GM18507 (cell line): ENCODE measurements around the gene CYLD.

ENCODE experiments used
- DNase-seq: peaks from one replicate; pipeline ENCODE4 v3.0.0; 2011; ENCODE audit warnings: low read depth; ENCODE audit not compliant: insufficient read length; ENCODE audit errors: extremely low spot score
- FAIRE-seq: peaks from 2 replicates; lab custom pipeline; 2011; peaks lifted over from hg19 to GRCh38; lab: Jason Lieb, UNC

The CYLD gene

DNA sequence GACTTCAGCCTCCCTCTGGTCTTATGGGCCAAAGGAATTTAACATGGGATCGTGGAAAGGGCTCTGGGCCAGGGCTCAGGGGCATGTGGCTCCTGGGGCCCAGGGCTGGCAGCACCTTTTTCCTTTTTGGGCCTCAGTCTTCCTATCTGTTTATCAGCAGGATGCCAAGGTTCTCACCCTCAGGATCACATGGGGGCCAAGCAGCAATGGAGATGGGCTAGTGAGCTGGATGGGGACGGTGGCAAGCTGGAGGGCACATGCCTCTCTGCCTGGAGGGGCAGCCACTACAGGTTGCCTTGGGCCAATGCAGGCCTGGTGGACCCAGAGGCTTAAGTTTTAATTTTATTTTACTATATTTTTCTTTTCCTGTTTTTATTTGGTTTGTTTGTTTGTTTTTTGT is 95.4 kb downstream of the CYLD start:
- no peak for DNase-seq
- no peak for FAIRE-seq

DNA sequence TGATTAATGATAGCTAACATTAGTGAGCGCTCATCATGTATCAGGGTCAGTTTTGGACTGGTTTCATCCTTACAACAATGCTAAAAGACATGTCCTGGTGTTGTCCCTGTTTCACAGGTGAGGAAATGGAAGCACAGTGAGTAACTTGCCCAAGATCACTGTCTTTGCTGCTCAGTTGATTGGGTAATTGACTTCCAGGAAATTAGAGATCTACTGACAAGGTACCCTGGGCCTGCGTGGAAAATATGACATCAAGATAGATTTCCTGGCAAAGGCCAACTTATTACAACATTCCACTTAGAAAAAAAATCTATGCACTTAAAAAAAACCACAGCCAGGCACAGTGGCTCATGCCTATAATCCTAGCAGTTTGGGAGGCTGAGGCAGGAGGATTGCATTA is 96.3 kb downstream of the CYLD start:
- DNase-seq (no peak), FAIRE-seq (no peak)

DNA sequence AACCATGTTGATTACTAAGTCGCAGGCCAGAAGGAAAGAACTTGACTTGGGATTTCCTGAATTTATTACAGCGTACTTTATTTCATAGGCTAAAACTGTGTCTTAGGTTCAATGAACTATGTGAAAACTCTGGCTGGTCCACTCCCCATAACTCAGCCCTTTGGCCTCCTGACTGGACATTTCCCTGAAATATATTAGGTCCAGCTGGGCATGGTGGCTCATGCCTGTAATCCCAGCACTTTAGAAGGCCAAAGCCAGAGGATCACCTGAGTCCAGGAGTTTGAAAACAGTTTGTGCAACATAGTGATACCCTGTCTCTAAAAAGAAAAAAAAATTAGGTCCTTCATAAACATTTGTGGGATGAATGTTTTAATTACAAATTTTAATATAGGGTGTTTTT is 97.0 kb downstream of the CYLD start:
- DNase-seq (no peak), FAIRE-seq (no peak)

DNA sequence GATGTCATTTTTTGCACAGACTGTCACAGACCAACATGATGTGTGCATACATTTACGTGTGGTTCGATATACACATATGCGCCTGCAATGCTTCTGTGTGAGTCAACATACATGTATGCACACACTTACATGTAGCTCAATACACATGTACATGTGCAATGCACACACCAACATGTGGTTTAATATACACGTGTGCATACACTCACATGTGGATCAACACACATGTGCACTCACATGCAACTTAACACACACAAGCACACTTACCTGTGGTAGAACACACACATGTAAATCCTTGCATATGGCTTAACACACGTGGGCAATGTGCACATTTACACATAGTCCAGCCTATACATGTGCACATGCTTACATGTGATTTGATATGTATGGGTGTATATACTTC is 97.5 kb downstream of the CYLD start:
- no peak for DNase-seq
- FAIRE-seq: no peak

DNA sequence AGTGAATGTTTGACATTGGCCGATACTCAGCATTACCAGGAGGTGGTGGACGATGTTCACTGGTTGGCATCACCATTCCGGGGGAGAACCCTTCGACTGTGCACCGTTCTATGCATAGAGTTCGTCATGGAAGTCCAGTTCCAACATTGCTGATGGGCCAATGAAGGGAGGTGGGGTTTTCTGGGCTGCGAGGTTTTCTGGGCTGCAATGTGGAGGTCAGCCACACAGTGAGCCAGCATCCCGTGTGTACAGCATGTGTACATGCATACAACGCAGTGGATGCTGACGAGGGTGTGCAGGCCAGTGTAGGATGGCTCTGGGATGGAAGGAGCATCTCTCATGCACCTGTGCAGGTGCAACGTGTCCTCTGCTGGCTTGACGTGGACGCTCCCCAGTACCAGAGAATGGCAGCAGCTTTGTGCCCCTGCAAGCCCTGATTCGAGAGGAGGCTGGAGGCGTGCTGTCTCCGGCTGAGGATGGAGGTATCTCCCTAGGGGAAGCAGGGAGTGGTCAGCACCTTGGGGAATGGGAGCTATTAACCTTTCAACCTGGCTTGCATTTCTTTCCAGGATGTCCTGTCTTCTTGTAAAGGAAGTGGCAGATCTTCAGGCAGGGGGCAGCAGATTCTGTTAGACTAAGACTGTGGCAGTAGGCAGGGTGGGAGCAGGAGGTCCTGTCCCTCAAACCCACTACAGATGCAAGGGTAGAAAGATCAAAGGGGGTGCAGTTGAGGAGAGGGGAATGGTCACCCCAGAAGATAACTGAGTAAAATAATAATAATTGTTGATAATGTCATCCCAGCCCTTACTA is 98.2 kb downstream of the CYLD start:
- FAIRE-seq (no peak), DNase-seq (no peak)

DNA sequence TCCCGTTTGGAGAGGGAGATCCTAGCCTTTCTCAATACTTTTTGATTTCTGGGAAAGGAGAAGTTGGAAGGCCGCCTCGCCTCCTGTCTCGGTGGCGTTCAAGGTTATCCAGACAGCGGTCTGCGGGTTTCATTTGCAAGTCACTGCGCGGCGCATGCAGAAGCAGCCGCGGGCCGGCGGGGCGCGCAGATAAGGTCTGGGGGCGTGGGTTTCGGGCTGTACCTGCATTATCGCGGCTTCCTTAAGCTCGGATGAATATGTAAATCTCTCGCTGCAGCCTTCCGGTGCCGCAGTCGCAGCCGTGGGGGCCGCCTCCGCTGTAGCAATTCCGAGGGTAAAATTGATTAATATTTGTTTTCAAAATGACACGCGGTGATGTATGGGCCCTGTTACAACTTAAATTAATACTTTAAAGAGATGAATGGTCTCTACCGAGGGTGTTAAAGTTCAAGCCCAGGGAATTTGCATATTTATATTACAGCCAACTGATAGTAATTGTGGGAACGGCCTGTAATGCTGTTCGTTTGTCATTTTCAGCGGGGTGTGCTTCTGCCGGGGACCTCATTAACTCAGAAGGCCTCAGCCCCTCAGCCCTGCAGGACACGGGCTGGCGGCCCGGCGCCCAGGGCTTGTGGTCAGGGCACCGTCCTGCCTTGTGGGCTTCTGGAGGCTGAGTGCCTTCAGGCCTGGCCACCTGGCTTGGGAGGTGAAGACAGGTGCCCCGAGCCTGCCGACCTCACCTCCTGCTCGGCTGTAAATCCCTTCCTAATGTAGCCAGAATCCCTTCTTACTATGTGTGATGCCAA is 99.4 kb downstream of the CYLD start:
- no peak for DNase-seq
- no peak for FAIRE-seq

DNA sequence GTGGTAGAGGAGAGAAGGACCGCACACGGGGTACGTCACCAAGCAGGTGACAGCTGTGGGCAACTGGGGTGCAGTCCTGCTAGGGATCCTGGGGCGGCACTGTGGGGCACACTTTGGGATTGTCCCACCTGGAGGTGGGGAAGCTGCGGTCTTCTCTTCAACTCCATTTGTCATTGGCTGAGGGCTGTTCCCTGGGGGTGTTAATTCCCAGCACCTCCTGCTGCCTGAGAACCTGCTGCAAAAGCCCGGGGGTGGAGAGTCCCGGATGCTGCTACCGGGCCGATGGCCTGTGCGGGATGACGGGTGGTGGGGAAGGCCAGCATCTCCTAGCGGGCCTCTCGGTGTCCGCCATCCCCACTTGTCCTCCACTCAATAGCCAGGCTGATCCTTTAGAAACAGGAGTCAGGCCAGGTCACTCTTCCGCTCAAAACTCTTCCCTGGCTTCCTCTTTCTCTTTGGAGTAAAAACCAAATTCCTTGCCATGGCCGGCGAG is 100.2 kb downstream of the CYLD start:
- DNase-seq (no peak), FAIRE-seq (no peak)

DNA sequence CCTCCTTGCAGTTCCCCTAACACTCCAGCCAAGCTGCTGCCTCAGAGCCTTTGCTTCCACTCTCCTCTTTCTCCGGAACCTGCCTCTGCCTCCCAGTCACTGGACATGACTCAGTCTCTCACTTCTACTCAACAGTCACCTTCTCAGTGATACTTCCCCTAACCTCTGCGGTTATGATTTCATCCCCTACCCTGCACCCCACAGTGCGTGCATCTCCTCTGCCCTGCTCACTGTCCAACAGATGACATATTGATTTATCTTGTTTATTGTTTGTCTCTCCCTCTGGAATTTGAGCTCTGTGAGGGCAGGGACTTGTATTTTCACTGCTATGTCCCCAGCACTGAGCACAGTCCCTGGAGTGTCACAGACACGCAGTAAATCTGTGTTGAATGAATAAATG is 100.7 kb downstream of the CYLD start:
- DNase-seq (no peak), FAIRE-seq (no peak)

DNA sequence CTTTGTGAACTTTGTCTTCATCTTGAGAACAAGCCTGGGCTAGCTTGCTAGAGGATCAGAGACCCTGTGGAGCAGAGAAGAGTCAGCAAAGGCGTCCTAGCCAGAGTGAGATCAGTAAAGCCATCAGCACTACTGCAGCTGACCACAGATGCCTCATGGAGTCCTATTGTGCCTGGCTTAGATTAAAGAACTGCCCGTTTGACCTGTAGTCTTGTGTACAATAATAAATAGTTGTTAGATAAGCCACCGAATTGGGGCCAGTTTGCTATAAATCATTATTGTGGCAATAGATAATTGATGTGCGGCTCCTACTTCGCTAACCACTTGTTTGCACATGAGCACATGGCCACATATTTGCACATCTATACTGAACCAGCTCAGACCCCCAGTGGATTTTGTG is 103.0 kb downstream of the CYLD start:
- DNase-seq (no peak), FAIRE-seq (no peak)

DNA sequence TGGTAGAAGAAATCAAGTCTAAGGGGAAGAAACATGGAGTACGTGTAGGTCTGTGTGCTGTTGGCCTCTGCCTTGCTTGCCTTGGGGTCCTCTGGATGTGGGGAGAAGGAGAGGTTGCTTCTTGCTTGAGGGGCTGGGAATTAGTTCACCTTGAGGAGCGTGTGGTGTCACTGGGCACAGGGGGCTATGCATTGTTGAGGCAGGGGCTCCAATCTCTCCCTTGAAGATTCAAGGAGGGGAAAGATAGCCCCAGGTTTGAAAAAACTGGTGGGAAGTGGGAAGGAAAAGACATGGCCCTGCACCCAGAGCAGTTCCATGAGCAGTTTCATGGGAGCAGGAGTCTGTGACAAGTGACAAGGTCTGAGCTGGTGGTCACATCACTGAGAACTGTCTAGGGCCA is 103.4 kb downstream of the CYLD start:
- FAIRE-seq: no peak
- no peak for DNase-seq

DNA sequence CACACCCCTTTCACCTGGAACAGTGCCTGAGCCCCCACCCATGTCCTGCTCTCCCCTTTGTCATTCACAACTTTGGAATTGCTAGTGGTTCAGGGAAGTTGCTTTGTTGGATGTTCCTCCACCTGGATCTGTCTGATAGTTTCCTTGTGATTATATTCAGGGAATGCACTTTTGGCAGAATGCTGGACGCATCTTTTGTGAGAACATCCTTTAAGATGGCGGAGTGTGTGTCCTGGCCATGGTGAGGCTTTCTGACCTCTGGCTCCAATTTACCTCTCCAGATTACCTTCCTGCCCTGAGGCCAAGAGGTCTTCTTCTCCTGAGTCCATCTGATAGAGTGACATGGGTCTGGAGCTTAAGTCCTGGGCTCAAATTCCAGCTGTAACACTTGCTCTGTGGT is 104.6 kb downstream of the CYLD start:
- no peak for FAIRE-seq
- no peak for DNase-seq

DNA sequence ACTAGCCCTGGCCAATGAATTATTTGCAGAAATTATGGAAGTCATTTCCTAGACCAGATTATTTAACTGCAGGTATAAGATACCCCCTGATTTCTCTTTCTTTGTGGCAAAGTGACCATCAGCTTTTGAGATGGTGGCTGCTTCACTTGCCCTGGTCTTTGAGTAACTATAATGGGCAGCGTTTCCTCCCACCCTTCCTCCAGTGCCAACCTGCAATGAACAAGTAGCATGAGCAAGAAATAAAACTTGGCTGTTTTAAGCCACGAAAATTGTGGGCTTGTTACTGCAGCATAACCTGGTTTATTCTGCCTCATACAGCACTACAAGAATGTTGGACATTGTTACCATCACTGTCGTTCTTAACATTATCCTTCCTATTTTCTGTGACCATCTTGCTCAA is 105.3 kb downstream of the CYLD start:
- DNase-seq (no peak), FAIRE-seq (no peak)

DNA sequence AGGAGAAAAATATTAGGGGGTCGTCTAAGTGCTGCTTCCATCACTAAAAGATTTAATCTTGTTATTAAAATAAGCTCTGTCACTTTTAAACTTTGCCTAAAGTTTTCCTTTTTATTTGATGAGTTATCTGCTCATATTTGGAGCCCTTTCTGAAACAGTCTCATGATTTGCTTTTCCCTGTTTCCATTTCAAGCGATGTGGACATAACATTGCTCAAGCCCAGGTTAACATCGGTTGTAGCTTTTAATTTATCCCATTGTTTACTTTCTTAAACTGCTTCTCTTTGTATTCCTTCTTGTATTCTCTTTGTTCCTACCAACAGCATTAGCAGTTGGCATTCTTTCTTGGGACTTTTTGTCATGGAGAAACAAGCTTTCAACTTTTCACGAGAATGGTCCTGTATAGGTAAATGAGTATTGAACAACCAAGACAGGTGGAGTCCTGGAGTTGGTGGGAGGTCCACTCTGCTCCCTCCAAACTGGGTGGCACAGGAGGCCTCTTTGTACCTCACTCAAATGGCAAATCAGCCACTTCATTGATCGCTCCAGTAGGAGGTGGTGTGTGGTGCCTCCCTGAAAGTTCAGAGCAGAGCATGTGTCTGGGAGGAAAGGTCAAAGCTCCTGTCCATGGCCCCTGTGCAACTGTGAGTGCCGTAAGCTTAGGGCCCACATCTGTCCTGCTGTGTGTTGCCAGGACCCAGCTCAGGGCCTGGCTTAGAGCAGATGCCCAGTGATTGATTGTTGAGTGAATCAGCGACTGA is 107.0 kb downstream of the CYLD start:
- FAIRE-seq: no peak
- no peak for DNase-seq
